K562 (cell line): ENCODE results near the gene FMC1. TPM values are rescaled to one million over a fixed set of nuclear protein-coding genes. Genes with fewer than 3 reads are reported as not detected.

Experiments
- ASH1L ChIP-seq: fragments of 450-650 bp; IDR thresholded peaks from 2 replicates; pipeline ENCODE4 v1.6.1; 2018; ENCODE audit warnings: borderline replicate concordance, mild to moderate bottlenecking, low read depth; ENCODE audit not compliant: partially characterized antibody
- BACH1 ChIP-seq: fragments of 200-800 bp; sonication (Bioruptor generic); IDR thresholded peaks from 2 replicates; pipeline ENCODE4 v1.6.1; 2016; ENCODE audit warnings: missing genetic modification characterization, missing compliant biosample characterization
- FUS ChIP-seq: fragments of 200-400 bp; formaldehyde crosslinking; optimal IDR thresholded peaks from 2 replicates; pipeline ENCODE3; 2017; ENCODE audit warnings: low read depth, low read length
- LEF1 ChIP-seq: fragments of 450-650 bp; IDR thresholded peaks from 2 replicates; pipeline ENCODE4 v1.6.1; 2016; ENCODE audit warnings: mild to moderate bottlenecking
- MGA ChIP-seq: fragments of 450-650 bp; IDR thresholded peaks from 2 replicates; pipeline ENCODE4 v1.6.1; 2016; ENCODE audit warnings: mild to moderate bottlenecking, moderate library complexity
- STAT5B ChIP-seq: fragments of 250-450 bp; sonication (Bioruptor Pico); IDR thresholded peaks from 2 replicates; pipeline ENCODE4 v1.8.0; 2021; ENCODE audit warnings: mild to moderate bottlenecking, inconsistent platforms
- TFE3 ChIP-seq: fragments of 450-650 bp; formaldehyde crosslinking; IDR thresholded peaks from 2 replicates; pipeline ENCODE4 v1.4.0; 2020; ENCODE audit warnings: mild to moderate bottlenecking, mixed read lengths
- TRIM24 ChIP-seq, 2 experiments: fragments of 450-650 bp; IDR thresholded peaks; 2 replicates each; pipeline ENCODE4 v1.6.1; 2016
- ZBTB1 ChIP-seq: sonication (generic); formaldehyde crosslinking; IDR thresholded peaks from 2 replicates; pipeline ENCODE4 v1.8.1; 2023; ENCODE audit warnings: missing genetic modification reagents, low read depth, mild to moderate bottlenecking, borderline replicate concordance
- polyA plus RNA-seq, 8 experiments: library from polyadenylated mRNA; depleted of rRNA in 4 of 8; stranded (reverse) in 5 of 8; unstranded in 3 of 8; fragments of >200 nt; fragmentation: Nextera tagmentation in 2 of 8; fragmentation: Illumina TruSeq in 1 of 8; extraction: Ambion mirVana in 2 of 8; extraction: Trizol in 1 of 8; gene quantifications; 2 replicates each; pipeline versions ENCODE4 v1.2.1 to v1.2.3, GENCODE V29; 2011 to 2014; ENCODE audit warnings: inconsistent platforms in 1 of 8, missing spikeins in 1 of 8
- total RNA-seq, 7 experiments: library from RNA; depleted of rRNA in 6 of 7; stranded (reverse); fragments of >200 nt in 6 of 7; fragmentation: Illumina TruSeq in 2 of 7; extraction: Trizol in 2 of 7; gene quantifications; 2 replicates each; pipeline versions ENCODE4 v1.2.1 to v1.2.3, GENCODE V29; 2011 to 2021; ENCODE audit warnings: low replicate concordance in 1 of 7
- TF ChIP-seq, protein P1 (sequence below): sonication (generic); formaldehyde crosslinking; IDR thresholded peaks from 2 replicates; pipeline ENCODE4 v1.8.0; 2022; ENCODE audit warnings: mild to moderate bottlenecking, missing genetic modification reagents
- TF ChIP-seq, protein P2 (sequence below): fragments of 450-650 bp; formaldehyde crosslinking; IDR thresholded peaks from 2 replicates; pipeline ENCODE4 v1.4.0; 2022; ENCODE audit warnings: missing genetic modification characterization

Gene FMC1
- total and polyA plus RNA-seq, 9 of the 15 experiments (the other 6 are each of a cell fraction or from before 2014, with no cell fraction given) = 14.0 to 116 (median 29.0) TPM

DNA sequence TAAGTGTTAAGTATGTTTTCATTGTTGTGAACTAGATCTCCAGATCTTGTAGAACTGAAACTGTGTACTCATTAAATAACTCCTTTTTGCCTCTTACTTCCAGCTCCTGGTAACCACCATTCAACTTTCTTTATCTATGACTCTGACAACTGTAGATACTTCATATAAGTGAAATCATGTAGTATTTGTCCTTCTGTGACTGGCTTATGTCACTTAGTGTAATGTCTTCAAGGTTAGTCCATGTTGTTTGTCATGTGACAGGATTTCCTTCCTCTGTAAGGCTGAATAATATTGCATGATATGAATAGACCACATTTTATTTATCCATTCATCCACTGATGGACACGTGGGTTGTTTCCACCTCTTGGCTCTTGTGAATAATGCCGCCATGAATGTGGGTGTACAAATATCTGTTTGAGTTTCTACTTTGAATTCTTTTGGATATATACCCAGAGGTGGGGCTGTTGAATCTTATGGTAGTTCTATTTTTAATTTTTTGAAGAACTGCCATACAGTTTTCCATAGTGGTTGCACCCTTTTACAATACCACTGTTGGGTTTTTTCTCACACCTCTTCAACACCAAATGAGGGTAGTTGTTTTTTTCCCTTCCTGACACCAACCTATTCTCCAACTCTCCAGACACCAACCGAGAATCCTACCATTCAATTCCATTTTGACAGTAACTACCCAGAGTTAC is 10.7 kb upstream of the FMC1 start (continued):
- TF ChIP-seq MGA (peak; percentile 35; the same call in 1 of the 2 replicates), TFE3 (CRISPR knock-in tag) (peak; percentile 86), ZBTB1 (no peak), STAT5B (no peak), BACH1 (0 out of 2 replicates have a peak, but pooled peaks have one; percentile 54), ASH1L (no peak), LEF1 (no peak), FUS (no peak), TRIM24 (IDR thresholded peaks at IDR 0.05) (no peak; a peak in 1 of 4 replicates)
- TF ChIP-seq, protein P1, sequence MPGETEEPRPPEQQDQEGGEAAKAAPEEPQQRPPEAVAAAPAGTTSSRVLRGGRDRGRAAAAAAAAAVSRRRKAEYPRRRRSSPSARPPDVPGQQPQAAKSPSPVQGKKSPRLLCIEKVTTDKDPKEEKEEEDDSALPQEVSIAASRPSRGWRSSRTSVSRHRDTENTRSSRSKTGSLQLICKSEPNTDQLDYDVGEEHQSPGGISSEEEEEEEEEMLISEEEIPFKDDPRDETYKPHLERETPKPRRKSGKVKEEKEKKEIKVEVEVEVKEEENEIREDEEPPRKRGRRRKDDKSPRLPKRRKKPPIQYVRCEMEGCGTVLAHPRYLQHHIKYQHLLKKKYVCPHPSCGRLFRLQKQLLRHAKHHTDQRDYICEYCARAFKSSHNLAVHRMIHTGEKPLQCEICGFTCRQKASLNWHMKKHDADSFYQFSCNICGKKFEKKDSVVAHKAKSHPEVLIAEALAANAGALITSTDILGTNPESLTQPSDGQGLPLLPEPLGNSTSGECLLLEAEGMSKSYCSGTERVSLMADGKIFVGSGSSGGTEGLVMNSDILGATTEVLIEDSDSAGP (CRISPR knock-in tag) = no peak
- TF ChIP-seq, protein P2, sequence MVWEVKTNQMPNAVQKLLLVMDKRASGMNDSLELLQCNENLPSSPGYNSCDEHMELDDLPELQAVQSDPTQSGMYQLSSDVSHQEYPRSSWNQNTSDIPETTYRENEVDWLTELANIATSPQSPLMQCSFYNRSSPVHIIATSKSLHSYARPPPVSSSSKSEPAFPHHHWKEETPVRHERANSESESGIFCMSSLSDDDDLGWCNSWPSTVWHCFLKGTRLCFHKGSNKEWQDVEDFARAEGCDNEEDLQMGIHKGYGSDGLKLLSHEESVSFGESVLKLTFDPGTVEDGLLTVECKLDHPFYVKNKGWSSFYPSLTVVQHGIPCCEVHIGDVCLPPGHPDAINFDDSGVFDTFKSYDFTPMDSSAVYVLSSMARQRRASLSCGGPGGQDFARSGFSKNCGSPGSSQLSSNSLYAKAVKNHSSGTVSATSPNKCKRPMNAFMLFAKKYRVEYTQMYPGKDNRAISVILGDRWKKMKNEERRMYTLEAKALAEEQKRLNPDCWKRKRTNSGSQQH (CRISPR knock-in tag) = no peak
